Measurements from ENCODE around the gene EDA. TPM values are rescaled to one million over a fixed set of nuclear protein-coding genes. Genes with fewer than 3 reads are reported as not detected.

EDA gene
- total RNA-seq, 1 experiment from 2014 or later = 1.1 TPM

DNA sequence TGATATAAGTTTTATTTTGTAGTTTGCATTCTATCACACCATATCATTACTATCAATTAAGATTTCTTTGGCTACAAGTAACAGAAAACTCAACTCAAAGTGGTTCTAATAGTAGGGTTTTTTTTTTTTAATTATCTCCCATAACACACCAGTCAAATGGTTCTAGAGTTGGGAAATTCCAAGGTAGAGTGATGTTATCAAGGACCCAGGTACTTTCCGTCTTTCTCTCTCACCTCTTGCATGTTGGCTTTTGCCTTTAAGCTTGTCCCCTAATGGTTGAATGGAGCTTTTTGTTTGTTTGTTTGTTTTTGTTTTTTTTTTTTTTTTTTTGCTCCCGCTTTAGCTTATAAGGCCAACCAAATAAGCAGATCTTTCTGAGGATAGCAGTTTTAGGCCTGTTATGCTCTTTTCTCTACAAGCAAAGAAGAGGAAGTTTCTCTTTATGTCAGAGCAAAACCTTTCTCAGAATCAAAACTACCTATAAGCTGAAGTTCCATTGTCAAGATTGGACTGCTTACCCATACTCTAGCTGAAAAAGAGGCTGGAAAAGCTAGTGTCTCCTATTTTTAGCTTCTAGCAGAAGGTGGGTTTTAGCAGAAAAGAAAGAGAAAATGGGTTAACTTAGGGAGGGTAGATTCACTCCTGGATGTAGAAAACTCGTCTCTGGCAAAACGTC lies 177.5 kb downstream of the EDA start:
- H3K9me3 Mint-ChIP-seq (ENCODE audit: unreplicated experiment) = peaks cover 8% of the 10 kb centered on the region
- ChIA-PET CTCF (interaction anchor here (0.7 to 1.0 kb wide), 2 partner anchors 241 to 255 kb away, joined by 3 to 4 read pairs; no protein-coding TSS in a partner anchor), POLR2A (no interaction called here)
- intact Hi-C loops (cut with micrococcal nuclease) = no loop called here
- peaks cover 26% of the 10 kb centered on the region for H3K27me3 Mint-ChIP-seq (ENCODE audit: insufficient read depth, unreplicated experiment)
- H3K36me3 Mint-ChIP-seq (ENCODE audit: insufficient read depth, unreplicated experiment) = no peaks in the 10 kb centered on the region
- no peaks in the 10 kb centered on the region for H3K4me1 Mint-ChIP-seq (ENCODE audit: insufficient read depth, unreplicated experiment)
- TF ChIP-seq, protein P1, sequence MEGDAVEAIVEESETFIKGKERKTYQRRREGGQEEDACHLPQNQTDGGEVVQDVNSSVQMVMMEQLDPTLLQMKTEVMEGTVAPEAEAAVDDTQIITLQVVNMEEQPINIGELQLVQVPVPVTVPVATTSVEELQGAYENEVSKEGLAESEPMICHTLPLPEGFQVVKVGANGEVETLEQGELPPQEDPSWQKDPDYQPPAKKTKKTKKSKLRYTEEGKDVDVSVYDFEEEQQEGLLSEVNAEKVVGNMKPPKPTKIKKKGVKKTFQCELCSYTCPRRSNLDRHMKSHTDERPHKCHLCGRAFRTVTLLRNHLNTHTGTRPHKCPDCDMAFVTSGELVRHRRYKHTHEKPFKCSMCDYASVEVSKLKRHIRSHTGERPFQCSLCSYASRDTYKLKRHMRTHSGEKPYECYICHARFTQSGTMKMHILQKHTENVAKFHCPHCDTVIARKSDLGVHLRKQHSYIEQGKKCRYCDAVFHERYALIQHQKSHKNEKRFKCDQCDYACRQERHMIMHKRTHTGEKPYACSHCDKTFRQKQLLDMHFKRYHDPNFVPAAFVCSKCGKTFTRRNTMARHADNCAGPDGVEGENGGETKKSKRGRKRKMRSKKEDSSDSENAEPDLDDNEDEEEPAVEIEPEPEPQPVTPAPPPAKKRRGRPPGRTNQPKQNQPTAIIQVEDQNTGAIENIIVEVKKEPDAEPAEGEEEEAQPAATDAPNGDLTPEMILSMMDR (IDR thresholded peaks at IDR 0.05; ENCODE audit: unreplicated experiment) = no peak
- no TSS peak for BruUV-seq (replicated peaks)
- no peak for DNase-seq (ENCODE audit: unreplicated experiment)
- H3K4me3 Mint-ChIP-seq (ENCODE audit: unreplicated experiment) = no peak overlapping the region
- H3K27ac Mint-ChIP-seq (ENCODE audit: low read depth, unreplicated experiment) = no peak overlapping the region

DNA sequence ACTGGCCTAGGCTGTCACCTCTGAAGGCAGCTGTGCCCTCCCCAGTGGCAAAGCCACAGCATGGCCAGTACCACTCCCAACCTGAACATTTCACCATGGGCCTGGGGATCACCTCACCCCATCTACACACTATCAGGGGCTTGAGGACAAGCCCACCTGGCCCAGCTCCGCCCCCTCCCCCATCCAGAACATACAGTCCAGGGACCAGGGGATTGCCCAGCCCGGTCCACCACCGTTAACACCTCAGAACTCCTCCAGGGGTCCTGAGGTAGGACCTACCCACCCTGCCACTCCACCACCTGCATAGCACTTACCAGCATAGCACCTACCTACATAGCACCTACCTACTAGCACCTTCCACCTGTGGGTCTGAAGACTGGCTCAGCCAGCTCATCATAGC lies 179.8 kb downstream of the EDA start:
- Mint-ChIP-seq H3K9me3 (ENCODE audit: unreplicated experiment) (no peaks in the 10 kb centered on the region), H3K4me3 (ENCODE audit: unreplicated experiment) (no peak overlapping the region), H3K27me3 (ENCODE audit: insufficient read depth, unreplicated experiment) (peaks cover 10% of the 10 kb centered on the region), H3K4me1 (ENCODE audit: insufficient read depth, unreplicated experiment) (no peaks in the 10 kb centered on the region), H3K36me3 (ENCODE audit: insufficient read depth, unreplicated experiment) (no peaks in the 10 kb centered on the region), H3K27ac (ENCODE audit: low read depth, unreplicated experiment) (no peak overlapping the region)
- POLR2A ChIA-PET = no interaction called here
- CTCF ChIA-PET = interaction anchor here (0.5 to 0.6 kb wide), 2 partner anchors 25 to 178 kb away, joined by 3 to 4 read pairs; no protein-coding TSS in a partner anchor
- intact Hi-C loops (cut with micrococcal nuclease) = no loop called here
- BruUV-seq (replicated peaks) = no TSS peak
- TF ChIP-seq, protein P1 (IDR thresholded peaks at IDR 0.05; ENCODE audit: unreplicated experiment) = no peak
- no peak for DNase-seq (ENCODE audit: unreplicated experiment)

DNA sequence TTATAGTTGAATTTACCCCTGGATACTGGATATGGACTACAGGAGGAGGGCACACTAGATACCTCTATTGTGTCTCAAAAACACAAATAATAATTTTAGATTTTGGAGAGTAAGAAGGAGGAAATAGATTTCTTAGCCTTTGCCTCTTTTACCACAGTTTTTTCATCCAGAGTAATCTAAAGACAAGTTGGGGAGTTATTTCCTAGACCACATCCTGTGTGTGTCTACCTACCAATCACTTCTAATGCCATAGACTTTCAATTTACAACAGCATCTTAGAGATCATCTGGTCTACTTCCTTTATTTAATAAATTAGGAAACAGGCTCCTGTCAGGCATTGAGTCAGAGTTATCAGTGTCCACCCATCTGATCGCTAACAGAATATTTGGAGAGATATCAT lies 191.5 kb downstream of the EDA start:
- DNase-seq (ENCODE audit: unreplicated experiment) = no peak
- peaks cover 30% of the 10 kb centered on the region for H3K27me3 Mint-ChIP-seq (ENCODE audit: insufficient read depth, unreplicated experiment)
- H3K4me3 Mint-ChIP-seq (ENCODE audit: unreplicated experiment) = no peak overlapping the region
- no peaks in the 10 kb centered on the region for H3K36me3 Mint-ChIP-seq (ENCODE audit: insufficient read depth, unreplicated experiment)
- TF ChIP-seq, protein P1 (IDR thresholded peaks at IDR 0.05; ENCODE audit: unreplicated experiment) = no peak
- no TSS peak for BruUV-seq (replicated peaks)
- no peak overlapping the region for H3K27ac Mint-ChIP-seq (ENCODE audit: low read depth, unreplicated experiment)
- ChIA-PET POLR2A (no interaction called here), CTCF (no interaction called here)
- H3K4me1 Mint-ChIP-seq (ENCODE audit: insufficient read depth, unreplicated experiment) = no peaks in the 10 kb centered on the region
- H3K9me3 Mint-ChIP-seq (ENCODE audit: unreplicated experiment) = no peaks in the 10 kb centered on the region
- intact Hi-C loops (cut with micrococcal nuclease) = no loop called here

DNA sequence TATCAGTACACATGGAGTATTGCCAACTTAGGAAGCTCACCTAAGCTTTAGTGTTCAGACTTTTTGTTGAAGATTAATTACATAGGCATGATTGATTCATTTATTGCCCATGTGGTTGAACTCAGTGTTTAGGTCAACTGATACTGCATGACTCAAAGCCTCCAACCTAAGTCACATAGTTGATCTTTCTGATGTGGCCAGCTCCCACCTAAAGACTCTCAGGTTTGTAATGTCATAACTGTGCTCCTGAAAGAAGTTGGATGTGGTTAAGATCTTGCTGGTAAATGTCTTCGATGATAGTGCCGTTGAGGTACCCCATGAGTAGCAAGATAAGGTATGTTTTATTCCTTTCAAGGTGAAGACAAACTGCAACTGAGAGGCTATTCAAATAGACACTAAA lies 192.5 kb downstream of the EDA start:
- POLR2A ChIA-PET = no interaction called here
- peaks cover 30% of the 10 kb centered on the region for H3K27me3 Mint-ChIP-seq (ENCODE audit: insufficient read depth, unreplicated experiment)
- no peak overlapping the region for H3K27ac Mint-ChIP-seq (ENCODE audit: low read depth, unreplicated experiment)
- intact Hi-C loops (cut with micrococcal nuclease) = no loop called here
- CTCF ChIA-PET = no interaction called here
- no peaks in the 10 kb centered on the region for H3K4me1 Mint-ChIP-seq (ENCODE audit: insufficient read depth, unreplicated experiment)
- TF ChIP-seq, protein P1 (IDR thresholded peaks at IDR 0.05; ENCODE audit: unreplicated experiment) = no peak
- no peak overlapping the region for H3K4me3 Mint-ChIP-seq (ENCODE audit: unreplicated experiment)
- H3K9me3 Mint-ChIP-seq (ENCODE audit: unreplicated experiment) = no peaks in the 10 kb centered on the region
- H3K36me3 Mint-ChIP-seq (ENCODE audit: insufficient read depth, unreplicated experiment) = no peaks in the 10 kb centered on the region
- DNase-seq (ENCODE audit: unreplicated experiment) = no peak
- BruUV-seq (replicated peaks) = no TSS peak
